HepG2 (cell line): ENCODE results near the gene MYCBPAP.

Experiments used
- CENPBD1 ChIP-seq: sonication (generic); formaldehyde crosslinking; IDR thresholded peaks from 2 replicates; pipeline ENCODE4 v1.8.0; 2022; ENCODE audit warnings: missing genetic modification reagents, low read depth, mild to moderate bottlenecking, borderline replicate concordance
- HDAC2 ChIP-seq: sonication (generic); formaldehyde crosslinking; IDR thresholded peaks from 2 replicates; pipeline ENCODE4 v1.4.0; 2020; ENCODE audit warnings: missing genetic modification reagents
- MXI1 ChIP-seq: IDR thresholded peaks from 3 replicates; pipeline ENCODE4 v1.6.1; 2012; ENCODE audit warnings: low read depth, low read length, inconsistent platforms, borderline replicate concordance
- REST ChIP-seq, 2 experiments: IDR thresholded peaks; 2 replicates each; pipeline ENCODE4 v1.6.1; 2011 to 2012; ENCODE audit warnings: low read length in 2 of 2, borderline replicate concordance in 1 of 2, low read depth in 1 of 2, mild to moderate bottlenecking in 1 of 2, moderate library complexity in 1 of 2
- TAF1 ChIP-seq: sonication (generic); formaldehyde crosslinking; IDR thresholded peaks from 2 replicates; pipeline ENCODE4 v1.4.0; 2020; ENCODE audit warnings: missing genetic modification reagents
- ZBTB33 ChIP-seq: sonication (generic); formaldehyde crosslinking; IDR thresholded peaks from 2 replicates; pipeline ENCODE4 v1.4.0; 2020; ENCODE audit warnings: missing genetic modification reagents
- ZNF616 ChIP-seq: sonication (generic); formaldehyde crosslinking; IDR thresholded peaks from 2 replicates; pipeline ENCODE4 v1.5.0; 2020; ENCODE audit warnings: low read depth, mild to moderate bottlenecking, missing genetic modification reagents
- ZNF703 ChIP-seq: sonication (generic); formaldehyde crosslinking; IDR thresholded peaks from 2 replicates; pipeline ENCODE4 v1.5.1; 2020; ENCODE audit warnings: missing genetic modification reagents, mild to moderate bottlenecking, moderate library complexity, borderline replicate concordance
- ZNF776 ChIP-seq: sonication (generic); formaldehyde crosslinking; IDR thresholded peaks from 2 replicates; pipeline ENCODE4 v1.4.0; 2020; ENCODE audit warnings: mild to moderate bottlenecking, missing genetic modification reagents
- TF ChIP-seq, protein P1 (sequence below): sonication (generic); formaldehyde crosslinking; IDR thresholded peaks from 2 replicates; pipeline ENCODE4 v1.4.0; 2020; ENCODE audit warnings: missing genetic modification reagents
- TF ChIP-seq, protein P2 (sequence below): sonication (generic); formaldehyde crosslinking; conservative IDR thresholded peaks from 2 replicates; pipeline ENCODE4 v1.5.0; 2020; ENCODE audit warnings: missing genetic modification reagents

- TF ChIP-seq HDAC2 (CRISPR knock-in tag) (no peak), CENPBD1 (CRISPR knock-in tag) (no peak), MXI1 (no peak), ZNF776 (CRISPR knock-in tag) (no peak), TAF1 (CRISPR knock-in tag) (no peak), ZNF616 (no peak), ZBTB33 (CRISPR knock-in tag) (no peak), ZNF703 (no peak), REST (IDR thresholded peaks at IDR 0.05; ENCODE audit: borderline replicate concordance in 1 of 2, low read depth in 1 of 2, low read length in 2 of 2) (no peak)
- TF ChIP-seq, protein P1, sequence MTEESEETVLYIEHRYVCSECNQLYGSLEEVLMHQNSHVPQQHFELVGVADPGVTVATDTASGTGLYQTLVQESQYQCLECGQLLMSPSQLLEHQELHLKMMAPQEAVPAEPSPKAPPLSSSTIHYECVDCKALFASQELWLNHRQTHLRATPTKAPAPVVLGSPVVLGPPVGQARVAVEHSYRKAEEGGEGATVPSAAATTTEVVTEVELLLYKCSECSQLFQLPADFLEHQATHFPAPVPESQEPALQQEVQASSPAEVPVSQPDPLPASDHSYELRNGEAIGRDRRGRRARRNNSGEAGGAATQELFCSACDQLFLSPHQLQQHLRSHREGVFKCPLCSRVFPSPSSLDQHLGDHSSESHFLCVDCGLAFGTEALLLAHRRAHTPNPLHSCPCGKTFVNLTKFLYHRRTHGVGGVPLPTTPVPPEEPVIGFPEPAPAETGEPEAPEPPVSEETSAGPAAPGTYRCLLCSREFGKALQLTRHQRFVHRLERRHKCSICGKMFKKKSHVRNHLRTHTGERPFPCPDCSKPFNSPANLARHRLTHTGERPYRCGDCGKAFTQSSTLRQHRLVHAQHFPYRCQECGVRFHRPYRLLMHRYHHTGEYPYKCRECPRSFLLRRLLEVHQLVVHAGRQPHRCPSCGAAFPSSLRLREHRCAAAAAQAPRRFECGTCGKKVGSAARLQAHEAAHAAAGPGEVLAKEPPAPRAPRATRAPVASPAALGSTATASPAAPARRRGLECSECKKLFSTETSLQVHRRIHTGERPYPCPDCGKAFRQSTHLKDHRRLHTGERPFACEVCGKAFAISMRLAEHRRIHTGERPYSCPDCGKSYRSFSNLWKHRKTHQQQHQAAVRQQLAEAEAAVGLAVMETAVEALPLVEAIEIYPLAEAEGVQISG (CRISPR knock-in tag), result no peak
- TF ChIP-seq, protein P2, sequence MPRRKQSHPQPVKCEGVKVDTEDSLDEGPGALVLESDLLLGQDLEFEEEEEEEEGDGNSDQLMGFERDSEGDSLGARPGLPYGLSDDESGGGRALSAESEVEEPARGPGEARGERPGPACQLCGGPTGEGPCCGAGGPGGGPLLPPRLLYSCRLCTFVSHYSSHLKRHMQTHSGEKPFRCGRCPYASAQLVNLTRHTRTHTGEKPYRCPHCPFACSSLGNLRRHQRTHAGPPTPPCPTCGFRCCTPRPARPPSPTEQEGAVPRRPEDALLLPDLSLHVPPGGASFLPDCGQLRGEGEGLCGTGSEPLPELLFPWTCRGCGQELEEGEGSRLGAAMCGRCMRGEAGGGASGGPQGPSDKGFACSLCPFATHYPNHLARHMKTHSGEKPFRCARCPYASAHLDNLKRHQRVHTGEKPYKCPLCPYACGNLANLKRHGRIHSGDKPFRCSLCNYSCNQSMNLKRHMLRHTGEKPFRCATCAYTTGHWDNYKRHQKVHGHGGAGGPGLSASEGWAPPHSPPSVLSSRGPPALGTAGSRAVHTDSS (CRISPR knock-in tag), result no peak
Observed at GRCh38 chr17:50544516-50544915, 36.3 kb downstream of the MYCBPAP start.
